T-helper 17 cell (primary cell): ENCODE measurements around the gene CIT. TPM values are rescaled to one million over a fixed set of nuclear protein-coding genes. Genes with fewer than 3 reads are reported as not detected.

ENCODE experiments used
- total RNA-seq, 4 donors: library from RNA in 2 of 4; stranded (reverse) in 2 of 4; gene quantifications; one replicate each; pipeline ENCODE4 v1.2.3 and lab custom pipeline; 2022 to 2026

Gene CIT
- total RNA-seq, 2 donors from 2014 or later, result 1.6 to 2.5 TPM

Other genes with a start within 250 kb of the CIT start
- gene PRKAB1, start 209.2 kb downstream of the CIT start, total RNA-seq, result 10 to 100 TPM; 20.4 to 28.2 TPM
- gene BICDL1, start 111.9 kb upstream of the CIT start, total RNA-seq, result 100 to 1,000 TPM; 135 to 146 TPM
- 10 to 100 TPM; 53.3 to 64.9 TPM for gene RAB35, start 239.4 kb upstream of the CIT start, total RNA-seq